GM18870 (cell line): Measurements from ENCODE around the gene SPATC1L.

Experiments used
- ATAC-seq: cut with Tn5 transposase; IDR thresholded peaks from one replicate; pipeline ENCODE4 v1.9.1; 2021; ENCODE audit warnings: moderate library complexity; ENCODE audit not compliant: unreplicated experiment

The SPATC1L gene

DNA sequence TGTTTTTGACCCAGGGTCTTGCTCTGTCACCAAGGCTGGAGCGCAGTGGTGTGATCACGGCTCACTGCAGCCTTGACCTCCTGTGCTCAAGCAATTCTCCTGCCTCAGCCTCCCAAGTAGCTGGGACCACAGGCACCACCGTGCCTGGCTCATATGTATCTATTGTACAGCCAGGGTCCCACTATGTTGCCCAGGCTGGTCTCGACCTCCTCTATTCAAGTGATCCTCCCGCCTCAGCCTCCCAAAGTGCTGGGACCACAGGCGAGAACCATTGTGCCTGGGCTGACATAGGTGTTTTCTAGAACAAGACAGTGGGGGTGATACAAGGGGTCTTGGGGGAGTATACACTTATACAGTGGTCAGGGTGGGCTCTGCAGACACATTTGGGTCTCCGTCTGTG is 46.4 kb downstream of the SPATC1L start:
- ATAC-seq: no peak

DNA sequence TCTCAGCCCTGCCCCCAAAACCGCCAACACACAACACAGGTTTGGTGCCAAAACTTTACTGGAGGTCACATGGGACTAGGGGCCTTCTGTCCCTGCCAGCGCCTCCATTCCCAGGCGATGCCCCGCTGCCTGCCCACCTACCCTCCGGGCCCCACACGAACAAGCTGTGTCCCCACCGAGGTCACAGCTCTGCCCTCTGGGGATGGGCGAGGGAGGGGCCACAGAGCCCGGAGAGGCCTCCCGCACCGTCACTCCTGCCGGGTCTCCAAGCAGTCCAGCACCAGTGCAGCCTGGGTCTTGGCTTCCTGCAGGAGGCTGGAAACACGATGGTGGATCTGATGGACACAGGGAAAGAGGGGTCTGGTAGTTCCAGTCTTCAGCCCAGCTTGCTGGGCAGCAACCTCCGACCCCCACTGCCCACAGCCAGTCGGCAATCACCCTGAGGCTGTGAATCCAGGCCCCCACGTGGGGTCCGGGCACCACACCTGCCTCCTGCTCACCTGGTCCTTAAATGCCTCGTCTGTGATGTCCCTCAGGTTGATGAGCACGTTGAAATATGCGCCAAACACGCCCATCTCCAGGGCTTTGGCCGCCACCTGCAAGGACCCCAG is 47.4 kb downstream of the SPATC1L start:
- no peak for ATAC-seq

GRCh38 chr21:46135782-46136395 is 48.4 kb downstream of the SPATC1L start:
- ATAC-seq: no peak

DNA sequence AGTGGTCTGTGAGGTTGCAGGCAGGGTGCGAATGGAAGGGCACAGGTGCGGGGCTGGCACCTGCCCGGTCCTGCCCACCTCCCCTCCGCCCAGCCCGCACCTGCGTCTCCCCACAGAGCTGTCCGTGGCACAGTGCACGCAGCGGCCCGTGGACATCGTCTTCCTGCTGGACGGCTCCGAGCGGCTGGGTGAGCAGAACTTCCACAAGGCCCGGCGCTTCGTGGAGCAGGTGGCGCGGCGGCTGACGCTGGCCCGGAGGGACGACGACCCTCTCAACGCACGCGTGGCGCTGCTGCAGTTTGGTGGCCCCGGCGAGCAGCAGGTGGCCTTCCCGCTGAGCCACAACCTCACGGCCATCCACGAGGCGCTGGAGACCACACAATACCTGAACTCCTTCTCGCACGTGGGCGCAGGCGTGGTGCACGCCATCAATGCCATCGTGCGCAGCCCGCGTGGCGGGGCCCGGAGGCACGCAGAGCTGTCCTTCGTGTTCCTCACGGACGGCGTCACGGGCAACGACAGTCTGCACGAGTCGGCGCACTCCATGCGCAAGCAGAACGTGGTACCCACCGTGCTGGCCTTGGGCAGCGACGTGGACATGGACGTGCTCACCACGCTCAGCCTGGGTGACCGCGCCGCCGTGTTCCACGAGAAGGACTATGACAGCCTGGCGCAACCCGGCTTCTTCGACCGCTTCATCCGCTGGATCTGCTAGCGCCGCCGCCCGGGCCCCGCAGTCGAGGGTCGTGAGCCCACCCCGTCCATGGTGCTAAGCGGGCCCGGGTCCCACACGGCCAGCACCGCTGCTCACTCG is 52.2 kb downstream of the SPATC1L start:
- no peak for ATAC-seq

DNA sequence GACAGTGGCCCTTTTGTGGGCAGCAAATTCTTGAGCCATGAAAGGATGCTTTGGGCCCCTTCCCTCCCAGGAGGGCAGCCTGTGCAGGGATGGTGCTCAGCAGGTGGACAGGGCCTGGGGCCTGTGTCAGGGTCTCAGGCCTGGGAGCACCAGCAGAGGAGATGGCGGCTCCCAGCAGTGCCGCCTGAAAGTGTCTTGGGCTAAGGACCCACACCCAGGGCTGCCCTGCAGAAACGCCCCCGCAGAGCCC is 52.7 kb downstream of the SPATC1L start:
- no peak for ATAC-seq

GRCh38 chr21:46130831-46131587 is 53.2 kb downstream of the SPATC1L start:
- no peak for ATAC-seq

DNA sequence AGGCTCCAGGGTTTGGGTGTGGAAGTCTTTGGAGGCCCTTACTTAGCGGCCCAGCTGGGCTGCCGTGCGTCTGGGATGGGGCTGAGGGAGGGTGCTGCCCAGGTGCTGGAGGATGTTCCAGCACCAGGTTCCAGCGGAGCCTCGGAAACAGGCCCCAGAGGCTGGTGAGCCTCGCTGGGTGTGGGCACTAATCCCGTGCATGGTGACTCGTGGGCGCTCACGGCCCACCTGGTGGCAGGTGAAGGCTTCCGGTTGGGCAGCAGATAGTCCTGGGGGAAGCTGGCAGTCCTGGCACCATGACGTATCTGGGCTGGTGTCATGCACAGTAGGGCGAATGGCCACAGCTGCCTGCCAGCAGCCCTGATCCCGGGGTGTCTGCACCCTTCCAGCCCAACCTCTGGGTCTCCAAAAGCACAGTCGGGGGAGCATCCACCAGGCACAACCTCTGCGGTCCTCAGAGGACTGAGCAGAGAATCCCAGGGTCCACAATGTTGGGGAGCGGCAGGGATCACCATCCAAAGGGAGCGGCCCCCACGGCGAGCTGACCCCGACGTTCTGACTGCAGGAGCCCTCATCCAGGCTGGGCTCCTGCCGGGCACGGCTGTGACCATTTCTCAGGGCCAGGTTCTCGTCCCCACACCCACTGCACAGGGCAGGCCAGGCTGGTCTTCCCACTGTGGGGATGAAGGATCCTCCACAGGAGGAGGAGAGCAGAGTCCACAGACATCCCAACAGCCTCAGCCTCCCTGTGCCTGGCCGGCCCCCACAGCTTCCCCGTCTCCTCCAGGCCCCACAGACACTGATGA is 54.2 kb downstream of the SPATC1L start:
- no peak for ATAC-seq

DNA sequence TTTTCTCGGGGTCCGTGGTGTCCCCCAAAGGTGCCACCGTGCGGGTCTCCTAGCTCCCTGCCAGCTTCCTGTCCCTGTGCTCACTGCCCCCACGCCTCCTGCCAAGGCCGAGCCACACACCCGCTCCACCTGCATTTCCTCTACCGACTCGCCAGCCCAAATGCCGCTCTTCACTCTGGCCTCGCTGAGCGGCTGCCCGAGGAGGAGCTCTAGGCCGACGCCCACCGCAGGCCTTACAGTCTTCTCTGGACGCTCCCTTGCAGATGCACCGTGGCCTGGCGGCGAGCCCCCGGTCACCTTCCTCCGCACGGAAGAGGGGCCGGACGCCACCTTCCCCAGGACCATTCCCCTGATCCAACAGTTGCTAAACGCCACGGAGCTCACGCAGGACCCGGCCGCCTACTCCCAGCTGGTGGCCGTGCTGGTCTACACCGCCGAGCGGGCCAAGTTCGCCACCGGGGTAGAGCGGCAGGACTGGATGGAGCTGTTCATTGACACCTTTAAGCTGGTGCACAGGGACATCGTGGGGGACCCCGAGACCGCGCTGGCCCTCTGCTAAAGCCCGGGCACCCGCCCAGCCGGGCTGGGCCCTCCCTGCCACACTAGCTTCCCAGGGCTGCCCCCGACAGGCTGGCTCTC is 55.2 kb downstream of the SPATC1L start:
- ATAC-seq: no peak

DNA sequence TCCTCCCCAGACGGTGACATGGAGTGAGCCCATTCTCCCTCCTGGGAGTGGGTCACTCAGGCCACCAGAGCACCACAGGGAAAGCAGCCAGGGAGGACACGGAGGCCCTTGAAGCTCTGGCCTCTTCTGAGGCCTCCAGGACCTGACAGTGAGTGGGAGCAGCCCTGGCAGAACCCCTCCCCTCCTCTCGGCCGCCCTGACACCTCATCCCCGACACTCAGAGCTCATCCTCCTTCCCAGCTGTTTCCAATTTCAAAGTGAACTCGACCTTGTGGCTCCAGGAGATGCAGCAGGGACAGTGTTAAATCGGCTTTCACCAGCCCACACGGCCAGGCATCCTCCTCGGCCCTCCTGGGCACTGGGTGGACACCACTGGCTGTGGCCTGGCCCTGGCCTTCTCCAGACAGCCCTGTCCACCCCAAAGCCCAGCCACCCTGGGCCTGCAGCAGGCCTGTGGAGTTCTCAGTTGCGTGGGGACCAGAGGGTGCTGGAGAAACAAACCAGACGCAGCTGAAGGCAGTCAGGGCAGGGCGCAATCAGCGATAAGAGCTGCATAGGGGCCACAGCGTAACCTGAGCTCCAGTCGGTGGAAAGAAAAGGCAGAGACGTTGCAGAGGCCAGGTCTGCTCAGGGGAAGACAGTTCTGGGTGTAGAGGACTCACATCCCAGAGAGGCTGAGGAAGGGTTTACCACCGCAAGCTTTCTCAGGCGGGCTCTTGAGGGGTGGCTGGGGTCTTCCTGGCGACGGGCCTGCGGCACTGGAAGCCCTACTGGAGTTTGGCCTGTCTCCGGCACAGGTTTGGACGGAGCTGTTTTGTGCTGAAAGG is 55.9 kb downstream of the SPATC1L start:
- no peak for ATAC-seq

GRCh38 chr21:46127239-46128105 is 56.8 kb downstream of the SPATC1L start:
- ATAC-seq: no peak

DNA sequence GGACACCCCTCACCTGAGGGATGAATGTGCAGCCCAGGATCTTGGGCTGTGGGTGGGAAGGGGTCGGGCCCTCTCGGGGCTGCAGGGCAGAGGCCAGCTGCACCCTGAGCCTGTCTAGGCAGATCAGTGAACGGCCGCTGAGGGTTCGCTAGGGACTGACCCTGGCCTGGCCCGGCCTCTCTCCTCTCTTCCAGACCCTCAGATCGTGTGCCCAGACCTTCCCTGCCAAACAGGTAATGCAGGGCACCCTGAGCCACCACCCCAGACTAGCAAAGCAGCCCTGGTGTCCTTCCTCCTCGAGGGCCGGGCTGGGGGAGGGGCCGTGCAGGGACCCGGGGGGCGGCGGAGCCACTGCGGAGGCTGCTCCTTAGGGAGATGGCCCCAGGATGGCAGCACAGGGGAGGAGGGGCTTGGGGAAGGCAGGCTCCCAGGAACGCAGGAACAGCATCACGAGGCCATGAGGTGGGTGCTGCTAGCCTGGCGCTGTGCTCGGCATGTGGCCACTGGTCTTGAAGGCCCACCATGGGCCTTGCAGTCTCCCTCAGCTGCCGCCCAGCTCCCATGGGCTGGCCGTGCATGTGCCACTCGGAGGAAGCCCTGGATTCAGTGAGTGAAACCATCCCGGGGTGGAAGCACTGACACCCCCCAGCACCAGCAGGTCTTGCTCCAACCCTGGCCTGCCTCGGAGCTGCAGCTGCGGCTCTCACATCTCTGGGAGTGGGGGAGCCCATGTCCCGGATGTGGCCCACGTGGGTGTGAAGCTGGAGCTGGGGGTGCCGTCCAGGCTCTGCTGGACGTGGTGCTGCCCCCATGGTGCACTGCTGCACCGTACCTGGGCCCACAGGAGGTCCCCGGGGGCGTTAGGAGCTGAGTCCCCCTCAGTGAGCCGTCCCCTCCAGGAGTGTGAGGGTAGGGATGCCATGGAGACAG is 57.7 kb downstream of the SPATC1L start:
- no peak for ATAC-seq

- ATAC-seq: no peak
Measured at GRCh38 chr21:46125846-46126301, 58.4 kb downstream of the SPATC1L start.

- ATAC-seq: no peak
Measured at GRCh38 chr21:46124926-46125845, 59.1 kb downstream of the SPATC1L start.

GRCh38 chr21:46124083-46124925 is 60.0 kb downstream of the SPATC1L start:
- no peak for ATAC-seq
